Transverse colon (tissue), 4 donors: ENCODE measurements around the gene TBL1XR1. TPM values are rescaled to one million over a fixed set of nuclear protein-coding genes. Genes with fewer than 3 reads are reported as not detected.

ENCODE experiments used
- DNase-seq: peaks from one replicate; pipeline ENCODE4 v3.0.0-alpha.2; 2019
- H3K27ac ChIP-seq, 4 donors: fragments of 200-600 bp; sonication (generic); 2 replicates each; pipeline ENCODE4 v1.5.1; 2016 to 2018; ENCODE audit warnings: inconsistent platforms in 4 of 4
- H3K27me3 ChIP-seq: fragments of 200-600 bp; sonication (generic); 2 replicates; pipeline ENCODE4 v1.5.1; 2017; ENCODE audit warnings: inconsistent platforms
- H3K36me3 ChIP-seq, 4 donors: fragments of 200-600 bp; sonication (generic); 2 replicates each; pipeline ENCODE4 v1.5.1; 2017 to 2019; ENCODE audit warnings: inconsistent platforms in 4 of 4
- H3K4me1 ChIP-seq, 4 donors: fragments of 200-600 bp; sonication (generic); 2 replicates each; pipeline ENCODE4 v1.5.1; 2017 to 2020; ENCODE audit warnings: inconsistent platforms in 4 of 4
- H3K4me3 ChIP-seq, 4 donors: fragments of 200-600 bp; sonication (generic); 1 replicate in 1 of 4; 2 replicates in 3 of 4; pipeline versions ENCODE4 v1.5.1 to v1.6.1; 2017 to 2019; ENCODE audit warnings: inconsistent platforms in 4 of 4
- H3K9me3 ChIP-seq, 2 donors: fragments of 200-600 bp; sonication (generic); 2 replicates each; pipeline ENCODE4 v1.5.1; 2017 to 2019; ENCODE audit warnings: inconsistent platforms in 2 of 2
- EP300 ChIP-seq: sonication (generic); formaldehyde crosslinking; IDR thresholded peaks from one replicate; pipeline ENCODE4 v1.6.1; 2017; ENCODE audit warnings: antibody characterized with exemption, low read depth
- POLR2A ChIP-seq: fragments of 450-650 bp; IDR thresholded peaks from one replicate; pipeline ENCODE4 v1.6.1; 2016; ENCODE audit warnings: antibody characterized with exemption, mild to moderate bottlenecking, moderate library complexity
- POLR2AphosphoS5 ChIP-seq, 3 donors: sonication (generic); formaldehyde crosslinking; IDR thresholded peaks; one replicate each; pipeline ENCODE4 v1.6.1; 2016; ENCODE audit warnings: antibody characterized with exemption in 3 of 3
- WGBS, 2 donors: methylation state at CpG; one replicate each; pipeline ENCODE4 v1.1.5; 2018; ENCODE audit warnings: low coverage in 1 of 2; 5-methylcytosine and 5-hydroxymethylcytosine counted together
- in situ Hi-C, 4 donors: fragments of 200-750 bp; cut with MboI; loops; one replicate each; pipeline versions ENCODE4 v1.15.0 to v1.15.1; 2017; ENCODE audit warnings: low sequenced_read_pairs in 3 of 4, low pct_ligation_motif_present in 1 of 4, low pct_unique_long_range_greater_than_20kb in 1 of 4
- intact Hi-C: fragments of 100-400 bp; cut with DNase I; formaldehyde crosslinking; loops from one replicate; pipeline ENCODE4 v1.15.1; 2023; ENCODE audit warnings: low total_unique reads
- total RNA-seq, 4 donors: library from RNA; depleted of rRNA; stranded (reverse); fragments of >200 nt; gene quantifications; one replicate each; pipeline ENCODE4 v1.1.0, GENCODE V29; 2016
- TF ChIP-seq, protein P1 (sequence below), 5 experiments: fragments of 200-600 bp in 3 of 5; fragments of 450-650 bp in 2 of 5; sonication (generic) in 3 of 5; IDR thresholded peaks; 1 replicate in 2 of 5; 2 replicates in 3 of 5; pipeline ENCODE4 v1.5.1; 2016 to 2017; ENCODE audit warnings: antibody characterized with exemption in 5 of 5, inconsistent platforms in 3 of 5, mild to moderate bottlenecking in 2 of 5, moderate library complexity in 1 of 5

TBL1XR1 gene
- total RNA-seq, 4 donors from 2014 or later = 39.4 to 131 (median 68.1) TPM

GRCh38 chr3:177057768-177058167 lies 139.5 kb downstream of the TBL1XR1 start:
- Histone ChIP-seq H3K4me1 (peaks cover 0 to 40% (median 8%) of the 10 kb centered on the region in 4 donors), H3K9me3 (no peaks in the 10 kb centered on the region), H3K27ac (peak overlapping the region in 3 of 4 donors; percentile 7 to 57 (median 10)), H3K36me3 (no peaks in the 10 kb centered on the region), H3K4me3 (no peak overlapping the region), H3K27me3 (no peaks in the 10 kb centered on the region)
- intact Hi-C loops (no loop called here), in situ Hi-C loops (loop anchor here (5.0 to 25.0 kb wide), 6 partner anchors 130 to 1280 kb away; partner anchors contain the start of gene TBL1XR1 (in 2 of the 4))
- DNase-seq = no peak
- TF ChIP-seq EP300 (no peak), POLR2AphosphoS5 (IDR thresholded peaks at IDR 0.05) (no peak), POLR2A (no peak)
- TF ChIP-seq, protein P1, sequence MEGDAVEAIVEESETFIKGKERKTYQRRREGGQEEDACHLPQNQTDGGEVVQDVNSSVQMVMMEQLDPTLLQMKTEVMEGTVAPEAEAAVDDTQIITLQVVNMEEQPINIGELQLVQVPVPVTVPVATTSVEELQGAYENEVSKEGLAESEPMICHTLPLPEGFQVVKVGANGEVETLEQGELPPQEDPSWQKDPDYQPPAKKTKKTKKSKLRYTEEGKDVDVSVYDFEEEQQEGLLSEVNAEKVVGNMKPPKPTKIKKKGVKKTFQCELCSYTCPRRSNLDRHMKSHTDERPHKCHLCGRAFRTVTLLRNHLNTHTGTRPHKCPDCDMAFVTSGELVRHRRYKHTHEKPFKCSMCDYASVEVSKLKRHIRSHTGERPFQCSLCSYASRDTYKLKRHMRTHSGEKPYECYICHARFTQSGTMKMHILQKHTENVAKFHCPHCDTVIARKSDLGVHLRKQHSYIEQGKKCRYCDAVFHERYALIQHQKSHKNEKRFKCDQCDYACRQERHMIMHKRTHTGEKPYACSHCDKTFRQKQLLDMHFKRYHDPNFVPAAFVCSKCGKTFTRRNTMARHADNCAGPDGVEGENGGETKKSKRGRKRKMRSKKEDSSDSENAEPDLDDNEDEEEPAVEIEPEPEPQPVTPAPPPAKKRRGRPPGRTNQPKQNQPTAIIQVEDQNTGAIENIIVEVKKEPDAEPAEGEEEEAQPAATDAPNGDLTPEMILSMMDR (IDR thresholded peaks at IDR 0.05) = no peak
- 45 to 46% methylated on average over 2 to 4 of the region's 4 CpGs for WGBS, 2 donors

DNA sequence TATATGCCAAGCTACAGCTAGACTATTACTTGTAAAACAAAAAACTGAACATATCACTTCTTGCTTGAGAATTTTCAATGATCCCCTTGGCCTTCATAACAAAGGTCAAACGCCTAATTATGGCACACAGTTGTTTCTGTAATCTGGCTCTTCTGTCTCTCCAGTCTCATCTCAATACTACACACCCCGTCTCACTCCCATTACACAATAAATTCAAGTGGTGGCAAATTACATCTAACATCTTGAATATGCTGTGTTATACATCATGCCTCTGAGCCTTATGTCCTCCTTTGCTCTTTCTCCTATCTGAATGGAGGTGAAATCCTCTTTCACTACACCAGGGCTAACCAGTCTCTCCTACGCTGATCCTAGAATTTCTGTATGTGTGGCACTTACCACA lies 140.4 kb downstream of the TBL1XR1 start:
- in situ Hi-C loops = loop anchor here (5.0 to 25.0 kb wide), 6 partner anchors 130 to 1280 kb away; partner anchors contain the start of gene TBL1XR1 (in 2 of the 4)
- TF ChIP-seq EP300 (no peak), POLR2A (no peak), POLR2AphosphoS5 (IDR thresholded peaks at IDR 0.05) (no peak)
- TF ChIP-seq, protein P1 (IDR thresholded peaks at IDR 0.05) = no peak
- peak overlapping the region in 1 of 4 donors; percentile 57 for H3K27ac ChIP-seq
- 88% methylated on average over 3 of the region's 3 CpGs for WGBS, 2 donors
- intact Hi-C loops = no loop called here
- no peaks in the 10 kb centered on the region for H3K27me3 ChIP-seq
- H3K4me3 ChIP-seq = no peak overlapping the region
- H3K36me3 ChIP-seq = no peaks in the 10 kb centered on the region
- no peaks in the 10 kb centered on the region for H3K9me3 ChIP-seq
- H3K4me1 ChIP-seq = peaks cover 0 to 43% (median 8%) of the 10 kb centered on the region in 4 donors
- no peak for DNase-seq

GRCh38 chr3:177055605-177056571 lies 141.4 kb downstream of the TBL1XR1 start:
- H3K4me1 ChIP-seq = peaks cover 4 to 50% (median 11%) of the 10 kb centered on the region in 4 donors
- no peaks in the 10 kb centered on the region for H3K27me3 ChIP-seq
- H3K9me3 ChIP-seq = no peaks in the 10 kb centered on the region
- intact Hi-C loops (no loop called here), in situ Hi-C loops (loop anchor here (5.0 to 25.0 kb wide), 6 partner anchors 131 to 1281 kb away; partner anchors contain the start of gene TBL1XR1 (in 2 of the 4))
- 45 to 50% methylated on average over 1 of the region's 1 CpG for WGBS, 2 donors
- no peak overlapping the region for H3K4me3 ChIP-seq
- no peaks in the 10 kb centered on the region for H3K36me3 ChIP-seq
- no peak for DNase-seq
- TF ChIP-seq, protein P1 (IDR thresholded peaks at IDR 0.05) = no peak
- no peak for TF ChIP-seq POLR2AphosphoS5 (IDR thresholded peaks at IDR 0.05)
- no peak for TF ChIP-seq EP300
- no peak for TF ChIP-seq POLR2A
- H3K27ac ChIP-seq = peak overlapping the region in 1 of 4 donors; percentile 16

- DNase-seq = no peak
- H3K4me1 ChIP-seq = peaks cover 4 to 54% (median 9%) of the 10 kb centered on the region in 4 donors
- in situ Hi-C loops = loop anchor here (10.0 to 25.0 kb wide), 5 partner anchors 134 to 1284 kb away; partner anchors contain the start of gene TBL1XR1 (in 2 of the 4)
Observed at GRCh38 chr3:177053107-177053506, 144.2 kb downstream of the TBL1XR1 start.

More at GRCh38 chr3:177053107-177053506, 144.2 kb downstream of the TBL1XR1 start:
- WGBS, 2 donors = 81 to 83% methylated on average over 2 of the region's 2 CpGs
- Histone ChIP-seq H3K27ac (no peak overlapping the region), H3K9me3 (no peaks in the 10 kb centered on the region), H3K36me3 (peaks cover 0 to 17% (median 0%) of the 10 kb centered on the region in 4 donors), H3K4me3 (no peak overlapping the region), H3K27me3 (no peaks in the 10 kb centered on the region)
- intact Hi-C loops = loop anchor here (5.0 kb wide), 1 partner anchor 304 kb away; no protein-coding TSS in a partner anchor
- TF ChIP-seq POLR2AphosphoS5 (IDR thresholded peaks at IDR 0.05) = no peak
- TF ChIP-seq, protein P1 (IDR thresholded peaks at IDR 0.05) = no peak
- TF ChIP-seq EP300 = no peak
- TF ChIP-seq POLR2A = no peak
